NCI-H1694 treated with DMSO at 0.1 percent for 48 hours (cell line): ENCODE data around the gene GAB3.
"Not testable (repeated sequence)": the region's sequence is repeated elsewhere in the genome, so short reads cannot be mapped to it uniquely, and the experiment has no call there.

Source experiments
- DNase-seq: peaks from one replicate; lab custom pipeline; 2025; lab: John Stamatoyannopoulos, UW

The GAB3 gene

DNA sequence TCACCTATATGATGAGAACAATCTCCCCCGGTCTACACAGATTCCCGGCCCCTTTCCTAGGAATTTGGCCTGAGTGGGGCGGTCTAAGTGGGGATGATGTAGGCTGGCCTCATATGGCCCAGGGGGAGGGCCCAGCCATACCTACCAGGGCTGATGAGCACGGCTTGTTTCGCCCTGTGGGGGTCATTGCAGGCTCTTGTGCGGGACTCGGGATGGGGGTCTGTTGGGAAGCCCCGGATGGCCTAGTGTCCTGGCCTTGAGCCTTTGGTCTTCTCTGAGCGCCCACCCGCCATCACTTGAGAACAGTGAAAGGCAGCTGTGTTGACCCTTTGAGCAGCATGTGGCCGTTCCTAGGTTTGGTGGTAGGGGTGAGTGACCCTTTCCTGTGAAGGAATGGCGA, 92.7 kb downstream of the GAB3 start:
- no peak for DNase-seq

DNA sequence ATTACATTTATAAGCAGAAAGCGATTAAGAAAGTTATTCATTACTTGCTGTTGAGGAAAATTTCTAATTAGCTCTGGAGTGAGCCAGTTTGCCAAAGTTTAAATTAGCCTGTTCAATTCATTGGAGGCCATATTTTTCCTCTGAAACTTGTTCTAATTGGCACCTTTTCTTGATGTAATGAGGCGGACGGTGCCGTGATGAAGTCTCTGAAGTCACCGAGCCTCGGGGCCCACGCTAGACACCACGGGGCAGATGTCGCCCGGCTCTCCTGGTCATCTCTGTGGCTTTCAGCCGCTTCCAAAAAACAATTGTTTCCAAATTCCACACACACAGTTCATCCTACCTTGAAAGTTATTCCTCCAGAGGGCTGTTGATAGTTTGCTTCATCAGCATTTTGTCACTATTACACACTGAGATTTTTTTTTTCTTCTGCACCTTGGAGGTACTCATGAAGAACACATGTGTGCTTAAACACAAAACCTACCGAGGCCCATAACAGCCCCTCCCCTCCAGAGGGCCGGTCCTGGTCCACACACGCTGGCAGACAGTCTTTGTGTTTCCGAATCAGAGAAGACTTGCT, 93.6 kb downstream of the GAB3 start:
- no peak for DNase-seq

DNA sequence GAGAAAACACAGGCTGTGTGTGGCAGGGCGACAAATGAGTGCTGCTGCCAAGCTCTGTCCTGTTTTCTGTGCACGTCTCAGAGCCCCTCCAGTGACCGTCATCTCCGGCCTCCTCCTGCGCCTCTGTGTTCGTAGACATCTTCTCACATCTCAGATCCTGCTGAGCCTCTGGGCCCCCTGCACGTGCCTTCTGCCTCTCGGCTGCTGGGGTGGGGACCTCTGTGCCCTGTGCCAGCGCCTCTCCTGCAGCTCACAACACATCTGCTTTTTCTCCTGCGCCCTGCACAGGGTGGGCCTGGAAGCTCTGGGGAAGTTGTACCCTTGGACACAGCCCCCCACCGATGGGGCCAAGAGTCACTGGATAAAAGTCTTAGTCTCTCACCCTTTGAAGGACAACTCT, 95.1 kb downstream of the GAB3 start:
- no peak for DNase-seq

DNA sequence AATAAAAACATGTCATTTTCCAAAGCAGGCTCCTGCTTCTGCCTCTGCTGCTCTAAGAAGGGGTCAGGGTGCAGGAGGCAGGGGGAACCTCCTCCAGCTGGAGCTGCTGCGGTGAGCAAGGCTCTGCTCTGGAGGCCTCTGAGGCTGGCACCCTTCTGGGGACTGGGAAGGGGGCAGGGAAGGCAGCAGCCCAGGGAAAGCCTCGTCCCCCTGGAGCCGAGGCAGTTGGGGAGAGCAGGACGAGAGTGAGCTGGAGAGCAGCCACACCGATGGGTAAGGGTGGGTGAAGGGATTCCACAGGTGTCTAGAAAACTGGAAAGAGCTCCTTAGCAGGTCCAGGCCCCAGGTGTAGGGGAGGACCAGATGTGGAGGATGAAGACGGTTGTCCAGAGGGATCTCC, 95.5 kb downstream of the GAB3 start:
- no peak for DNase-seq

DNA sequence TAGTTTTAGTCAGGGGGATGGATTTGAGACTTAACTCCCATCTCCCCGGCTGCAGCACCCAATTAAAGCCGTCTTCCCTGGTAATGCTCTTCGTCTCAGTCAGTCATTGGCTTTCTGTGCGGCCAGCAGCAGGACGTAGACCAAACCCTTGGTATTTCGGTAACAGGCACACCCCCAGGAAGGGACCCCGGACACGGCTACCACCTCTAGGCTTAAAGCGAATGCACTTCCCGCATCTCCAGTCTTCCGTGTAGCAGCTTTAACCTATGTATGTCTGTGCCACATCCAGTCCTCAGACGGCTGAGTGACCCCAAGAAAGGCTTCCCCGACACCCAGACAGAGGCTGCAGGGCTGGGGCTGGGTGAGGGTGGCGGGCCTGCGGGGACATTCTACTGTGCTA, 96.0 kb downstream of the GAB3 start:
- no peak for DNase-seq

DNA sequence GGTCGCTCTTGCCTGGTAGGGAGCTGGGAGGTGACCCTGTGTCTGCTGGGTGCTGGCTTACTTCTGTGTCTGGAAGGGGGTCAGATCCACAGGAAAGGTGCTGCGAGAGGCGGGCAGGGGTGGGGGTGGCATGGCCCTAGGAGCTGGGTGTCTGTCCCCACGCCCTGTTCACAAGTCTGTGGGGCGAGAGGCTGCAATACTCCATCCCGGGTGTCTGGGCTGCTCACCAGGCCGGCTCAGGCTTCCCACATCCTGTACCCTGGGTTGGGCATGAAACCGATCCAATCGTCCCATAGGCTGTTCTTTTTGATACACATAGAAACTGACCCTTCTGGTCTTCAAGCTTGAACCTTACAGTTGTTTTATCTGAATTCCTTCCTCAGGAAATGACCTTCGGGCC, 96.5 kb downstream of the GAB3 start:
- no peak for DNase-seq

DNA sequence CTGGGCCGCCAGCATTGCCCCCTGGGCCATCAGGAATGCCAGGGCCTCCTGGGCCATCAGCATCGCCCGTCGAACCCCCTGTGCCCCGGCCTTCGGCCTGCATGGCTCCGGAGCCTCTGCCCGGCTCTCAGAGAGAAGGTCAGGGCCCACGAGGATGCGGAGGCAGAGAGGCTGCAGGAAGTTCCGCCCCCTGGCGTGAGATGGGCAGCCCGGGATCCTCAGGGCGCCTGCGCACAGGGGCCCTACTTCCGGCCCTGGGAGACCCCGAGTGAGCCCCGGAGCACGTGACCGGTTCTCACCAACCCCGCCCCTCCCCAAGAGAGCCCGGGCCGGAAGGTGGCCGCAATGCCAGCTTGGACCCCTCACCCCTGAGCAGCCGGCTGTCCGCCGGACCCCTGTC, 97.5 kb downstream of the GAB3 start, which contains the start of gene CTAG2:
Gene CTAG2, minus strand, starts transcription at position 167 of the 400 bp plus-strand sequence. Its CDS starts 64 bp downstream, at position 103.
- DNase-seq: not testable (repeated sequence)

DNA sequence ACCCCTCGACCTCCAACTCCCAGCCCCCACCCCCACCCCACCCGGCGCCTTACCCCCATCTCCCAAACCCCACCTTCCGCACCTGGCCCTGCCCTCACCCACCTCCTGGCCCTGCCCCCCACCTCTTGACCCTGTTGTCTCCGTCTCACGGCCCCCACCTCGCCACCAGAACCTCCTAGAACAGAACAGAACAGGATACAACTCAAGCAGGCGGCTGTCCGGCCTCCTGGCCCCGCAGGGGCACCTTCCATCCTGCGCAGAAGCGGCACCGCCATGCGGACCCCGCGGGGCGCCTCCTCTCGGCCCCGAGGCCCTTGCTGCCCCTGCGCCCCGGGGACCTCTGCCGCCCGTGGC, 97.9 kb downstream of the GAB3 start:
- no peak for DNase-seq

DNA sequence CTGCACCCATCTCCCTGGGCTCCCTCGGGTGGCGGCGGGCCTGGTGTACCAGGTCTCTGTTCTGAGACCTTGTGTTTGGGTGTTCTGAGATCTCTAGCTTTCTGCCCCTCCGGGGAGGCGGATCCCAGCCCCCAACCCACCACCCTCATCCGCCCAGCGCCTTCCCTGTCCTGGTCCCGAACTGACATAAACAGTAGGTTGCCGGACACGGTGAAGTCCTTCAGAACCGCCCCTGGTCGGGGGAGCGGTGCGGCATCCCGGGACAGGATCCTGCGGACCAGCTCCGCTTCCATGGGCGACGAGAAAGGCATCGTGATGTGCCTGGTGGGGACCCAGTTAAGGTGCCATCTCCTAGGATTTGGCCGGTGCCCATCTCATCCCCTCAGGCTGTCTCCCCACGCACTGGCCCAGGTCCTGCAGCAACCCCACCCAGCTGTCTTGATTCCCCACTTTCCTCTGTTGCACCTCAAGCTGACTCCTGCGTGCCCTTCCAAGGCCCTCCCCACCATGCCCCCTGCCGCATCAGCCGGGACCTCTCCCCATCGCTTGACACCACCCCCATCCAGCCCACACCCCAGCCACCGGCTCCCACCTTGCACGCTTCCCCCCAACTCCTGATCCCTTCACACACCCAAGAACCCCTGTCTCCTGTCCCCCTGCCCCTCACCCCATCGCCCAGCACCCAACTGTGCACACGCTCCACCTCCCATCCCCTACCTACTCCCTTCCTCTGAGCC, 98.4 kb downstream of the GAB3 start:
- no peak for DNase-seq

DNA sequence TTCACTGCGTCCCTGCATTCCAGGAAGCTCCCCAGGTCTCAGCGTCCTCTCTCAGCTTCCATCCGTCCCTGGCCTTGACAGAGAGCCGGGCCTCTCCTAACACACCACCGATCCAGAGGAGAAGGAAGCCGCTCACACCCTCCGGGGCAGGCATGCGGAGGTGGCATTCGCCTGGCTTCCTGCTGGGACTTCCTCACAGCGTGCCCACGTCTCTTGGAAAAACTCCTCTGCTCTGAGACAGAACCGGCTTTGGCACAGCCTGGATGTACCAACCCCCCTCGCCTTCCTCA, 100.7 kb downstream of the GAB3 start:
- no peak for DNase-seq

DNA sequence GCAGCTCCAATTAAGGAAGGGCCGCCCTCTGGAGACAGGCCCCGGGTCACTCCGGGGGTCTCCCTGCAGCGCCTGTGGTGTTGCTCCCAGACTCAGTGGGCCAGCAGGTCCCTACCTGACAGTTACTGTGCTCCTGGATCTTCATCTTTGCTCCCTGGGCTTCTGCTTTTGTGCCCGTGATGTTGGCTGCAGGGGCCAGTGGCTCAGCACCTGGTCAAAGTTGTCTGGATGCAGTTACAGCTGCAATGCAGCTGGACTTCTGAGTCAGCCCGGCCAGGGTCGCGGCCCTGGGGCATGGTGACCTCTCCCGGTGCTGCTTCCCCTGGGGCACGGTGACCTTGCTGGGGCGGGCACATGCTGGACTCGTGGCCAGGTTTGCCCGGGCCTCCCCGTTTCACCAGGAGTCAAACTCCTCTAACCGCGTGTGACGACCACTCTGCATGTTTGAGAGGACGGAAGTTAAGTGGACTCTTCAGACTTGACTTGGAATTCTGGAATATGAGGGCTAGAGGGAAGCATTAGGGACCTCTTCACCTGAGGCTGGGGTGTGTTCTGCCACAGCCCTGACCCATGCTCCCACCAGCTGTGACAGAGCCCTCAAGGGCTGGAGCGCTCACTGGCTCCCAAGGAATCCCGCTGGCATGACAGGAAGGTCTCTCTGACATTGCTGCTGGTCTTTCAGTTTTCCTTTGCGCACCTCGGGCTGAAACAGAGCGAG, 101.2 kb downstream of the GAB3 start:
- DNase-seq: no peak

DNA sequence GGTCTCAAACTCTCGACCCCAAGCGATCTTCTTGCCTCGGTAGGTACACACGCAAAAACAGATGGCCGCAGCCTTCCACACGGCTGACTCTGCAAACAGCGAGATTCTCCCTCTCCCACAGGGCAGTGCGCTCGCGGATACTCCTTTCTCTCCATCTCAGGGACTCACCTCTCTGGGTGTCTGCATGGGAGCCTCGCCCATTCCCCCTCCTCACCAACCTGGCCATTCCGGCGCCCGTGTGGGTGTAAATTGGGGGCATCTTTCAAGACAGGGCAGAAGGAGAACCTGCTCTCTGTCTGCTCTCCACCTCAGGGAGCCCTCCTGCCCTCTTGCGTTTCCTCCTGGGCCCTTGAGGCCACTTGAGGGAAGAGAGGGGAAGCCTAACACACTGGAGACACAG, 101.9 kb downstream of the GAB3 start:
- DNase-seq: no peak

DNA sequence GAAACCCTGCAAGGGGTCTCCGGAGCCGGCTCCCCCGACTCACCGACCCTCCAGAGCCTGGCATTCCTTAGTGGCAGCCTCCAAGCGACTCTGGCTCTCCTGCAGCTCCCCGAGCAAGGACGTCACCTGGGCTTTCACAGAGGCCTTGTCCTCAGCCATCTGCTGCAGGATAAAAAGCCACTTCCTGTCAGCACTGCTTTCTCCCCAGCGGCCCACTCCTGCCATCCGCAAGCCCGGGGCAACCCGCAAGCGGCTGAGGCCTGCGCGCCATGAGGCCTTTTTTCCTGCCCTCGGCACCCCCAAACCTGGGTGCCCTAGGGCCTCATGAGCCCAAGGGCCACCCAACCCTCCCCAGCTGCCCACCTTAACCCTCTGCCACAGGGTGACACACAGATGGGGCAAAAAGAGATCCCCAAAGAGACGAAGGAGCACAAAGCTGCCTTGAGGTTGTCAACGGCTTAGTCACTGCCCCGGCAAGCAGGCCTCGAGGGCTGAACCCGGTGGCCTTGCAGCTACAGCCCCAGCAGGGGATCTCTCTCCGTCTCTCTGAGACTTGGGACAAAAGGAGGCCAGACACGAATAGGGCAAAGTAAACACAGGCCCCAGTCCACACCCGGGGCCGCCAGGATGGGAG, 105.0 kb downstream of the GAB3 start:
- DNase-seq: not testable (repeated sequence)

DNA sequence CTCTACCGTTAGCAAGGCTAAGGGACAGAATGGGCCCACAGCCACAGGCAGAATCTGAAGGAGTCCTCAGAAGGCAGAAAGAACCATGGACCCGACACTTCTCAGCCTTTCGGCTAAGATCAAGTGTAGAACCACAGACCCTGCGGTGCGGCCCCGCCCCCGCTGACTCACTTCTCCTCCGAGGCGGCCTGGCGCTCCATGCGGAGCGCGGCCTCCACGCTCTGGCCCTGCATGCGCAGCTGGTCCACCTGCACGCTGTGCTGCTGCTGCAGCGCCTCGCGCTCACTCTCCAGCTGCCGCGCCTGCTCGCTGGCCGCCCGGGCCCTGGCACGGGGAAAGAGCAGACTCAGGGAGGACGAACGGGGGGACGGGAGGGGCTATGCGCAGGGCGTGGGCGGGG, 107.2 kb downstream of the GAB3 start:
- DNase-seq: not testable (repeated sequence)

DNA sequence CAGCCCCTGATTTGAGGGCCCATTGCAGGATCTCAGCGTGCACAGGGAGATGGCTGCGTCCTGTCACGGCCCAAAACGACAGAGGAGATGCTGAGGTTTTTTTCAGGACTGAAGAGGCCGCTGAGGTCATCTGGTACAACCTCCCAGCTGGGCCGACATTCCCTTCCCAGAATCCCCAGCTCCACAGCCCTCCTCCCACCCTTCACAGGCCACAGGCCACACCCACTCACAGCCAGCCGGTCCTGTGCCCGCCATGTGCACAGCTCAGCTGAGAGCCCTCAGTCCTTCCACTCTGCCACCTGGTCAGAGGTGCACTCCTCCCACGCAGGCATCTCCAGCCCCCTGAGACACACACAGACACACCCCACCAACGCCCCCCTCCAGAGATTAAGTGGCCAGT, 109.1 kb downstream of the GAB3 start:
- DNase-seq: not testable (repeated sequence)

DNA sequence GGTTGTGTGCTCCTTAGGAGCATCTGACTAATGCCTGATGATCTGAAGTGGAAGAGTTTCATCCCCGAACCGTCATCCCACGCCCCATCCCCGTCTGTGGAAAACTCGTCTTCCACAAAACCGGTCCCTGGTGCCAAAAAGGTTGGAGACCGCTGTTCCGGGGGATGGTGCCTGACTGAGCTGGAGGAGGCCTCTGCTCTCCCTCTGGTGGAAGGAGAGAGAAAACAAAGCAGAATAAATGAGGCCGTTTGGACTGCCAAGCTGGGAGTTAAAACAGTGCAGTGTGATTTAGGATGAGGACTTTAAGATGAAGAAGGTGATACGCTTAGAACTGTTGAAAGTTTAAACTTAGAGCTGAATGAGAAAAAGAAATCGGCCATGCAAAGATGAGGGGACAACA, 117.2 kb downstream of the GAB3 start:
- DNase-seq: not testable (repeated sequence)

DNA sequence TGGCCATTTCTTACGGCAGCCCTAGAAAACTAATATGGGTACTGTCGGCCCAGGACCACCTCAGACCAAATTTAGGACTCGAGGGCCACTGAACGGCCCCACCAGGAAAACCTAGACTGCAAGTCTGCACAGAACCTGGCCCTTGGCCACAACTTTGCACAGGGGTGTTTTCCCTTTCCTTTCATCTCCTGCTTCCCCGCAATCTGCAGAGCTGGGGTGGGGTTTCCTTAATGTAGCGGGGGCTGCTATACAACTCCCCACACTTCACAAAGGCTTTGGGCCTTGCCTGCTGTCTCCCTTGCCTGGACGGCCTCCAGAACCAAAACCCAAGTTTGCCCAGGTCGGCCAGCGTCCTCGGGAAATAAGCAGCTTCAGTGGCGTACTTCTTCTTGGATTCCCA, 119.9 kb downstream of the GAB3 start:
- DNase-seq: not testable (repeated sequence)

DNA sequence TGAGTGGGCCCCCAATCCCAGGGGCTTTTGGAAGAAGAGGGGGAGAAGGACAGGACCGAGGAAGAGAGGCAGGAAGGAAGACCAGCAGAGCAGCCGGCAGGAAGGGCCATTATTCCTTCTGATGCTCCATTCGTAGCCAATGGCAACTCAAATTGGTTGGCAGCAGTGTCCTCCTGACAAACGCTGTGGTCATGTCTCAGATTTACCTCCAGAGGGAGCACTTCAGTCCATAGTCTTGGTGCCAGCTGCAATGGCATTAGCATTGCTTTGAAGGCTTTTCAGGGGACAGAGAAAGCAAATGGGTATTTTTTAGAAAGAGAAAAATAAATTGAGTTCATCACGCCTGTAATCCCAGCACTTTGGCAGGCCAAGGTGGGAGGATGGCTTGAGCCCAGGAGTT, 121.9 kb downstream of the GAB3 start:
- DNase-seq: not testable (repeated sequence)
